Retinal pigment epithelial cell (primary cell): ENCODE results near the gene OR2W1.

Source experiments
- DNase-seq: peaks from one replicate; pipeline ENCODE4 v3.0.0-alpha.2; 2010; ENCODE audit warnings: low read depth
- H3K4me3 ChIP-seq: 2 replicates; pipeline ENCODE4 v1.5.1; 2011; ENCODE audit warnings: mild to moderate bottlenecking, low read length, control low read depth, moderate library complexity
- CTCF ChIP-seq: conservative IDR thresholded peaks from 2 replicates; pipeline ENCODE4 v1.5.1; 2011; ENCODE audit warnings: low read depth, low read length, control low read depth, inconsistent platforms

Gene OR2W1

GRCh38 chr6:29071831-29072723 lies 27.1 kb upstream of the OR2W1 start:
- peak; percentile 70 for TF ChIP-seq CTCF
- no peak for DNase-seq

GRCh38 chr6:29051680-29052079 lies 6.7 kb upstream of the OR2W1 start:
- DNase-seq = no peak
- no peak for TF ChIP-seq CTCF
- no peak overlapping the region for H3K4me3 ChIP-seq

More at GRCh38 chr6:29071831-29072723, 27.1 kb upstream of the OR2W1 start:
- H3K4me3 ChIP-seq = no peak overlapping the region

GRCh38 chr6:29035951-29036350 lies 9.0 kb downstream of the OR2W1 start:
- TF ChIP-seq CTCF = no peak
- H3K4me3 ChIP-seq = no peak overlapping the region
- no peak for DNase-seq

- no peak overlapping the region for H3K4me3 ChIP-seq
- DNase-seq = no peak
- TF ChIP-seq CTCF = no peak
Observed at GRCh38 chr6:29028821-29029220, 16.2 kb downstream of the OR2W1 start.

- no peak overlapping the region for H3K4me3 ChIP-seq
- no peak for TF ChIP-seq CTCF
- DNase-seq = no peak
Observed at GRCh38 chr6:29025927-29026585, 18.9 kb downstream of the OR2W1 start.

- no peak for TF ChIP-seq CTCF
- no peak overlapping the region for H3K4me3 ChIP-seq
- no peak for DNase-seq
Observed at GRCh38 chr6:29021434-29021833, 23.5 kb downstream of the OR2W1 start.
